GM21381 (cell line): ENCODE measurements around the gene LRRIQ4.
A peak's percentile ranks its signal among the peaks of the same experiment; 100 is the strongest.

Experiments
- ATAC-seq: cut with Tn5 transposase; IDR thresholded peaks from one replicate; pipeline ENCODE4 v1.9.1; 2021; ENCODE audit warnings: mild to moderate bottlenecking, moderate library complexity; ENCODE audit not compliant: unreplicated experiment

The LRRIQ4 gene

DNA sequence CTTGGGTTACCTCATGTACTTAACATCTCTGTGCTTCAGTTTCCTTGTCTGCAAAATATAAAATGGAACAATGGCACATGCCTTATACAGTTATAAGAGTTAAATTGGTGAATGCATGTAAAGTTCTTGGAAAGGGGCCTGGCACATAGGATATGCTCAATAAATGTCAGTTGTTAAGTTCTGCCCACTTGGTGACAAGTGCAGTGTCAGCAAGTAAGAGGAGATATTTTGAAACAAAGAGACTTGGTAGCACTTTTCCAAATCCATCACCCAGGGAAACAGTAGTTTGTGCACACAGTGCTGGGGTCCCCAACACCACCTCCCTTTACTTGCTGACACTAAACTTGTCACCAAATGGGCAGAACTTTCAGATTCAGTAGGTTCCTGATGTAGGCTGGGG, 37.9 kb downstream of the LRRIQ4 start:
- no peak for ATAC-seq

DNA sequence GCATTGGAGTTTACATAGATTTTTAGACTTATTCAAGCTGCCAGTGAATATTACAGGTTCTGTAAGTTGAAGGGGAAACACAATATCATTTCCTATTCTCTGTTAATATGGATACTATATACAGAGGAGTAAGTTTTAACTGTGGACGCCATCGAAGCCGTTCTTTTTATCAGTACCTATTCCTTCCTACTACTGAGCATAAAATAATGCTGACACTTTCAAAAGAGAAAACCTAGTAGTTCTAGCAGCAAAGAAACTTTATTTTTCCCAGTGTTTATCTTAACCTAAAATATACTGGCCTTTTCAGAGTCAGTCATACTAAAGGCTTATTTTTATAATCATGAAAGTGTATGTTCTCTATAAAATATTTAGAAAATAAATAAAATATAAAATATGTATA, 42.8 kb downstream of the LRRIQ4 start:
- ATAC-seq = no peak

DNA sequence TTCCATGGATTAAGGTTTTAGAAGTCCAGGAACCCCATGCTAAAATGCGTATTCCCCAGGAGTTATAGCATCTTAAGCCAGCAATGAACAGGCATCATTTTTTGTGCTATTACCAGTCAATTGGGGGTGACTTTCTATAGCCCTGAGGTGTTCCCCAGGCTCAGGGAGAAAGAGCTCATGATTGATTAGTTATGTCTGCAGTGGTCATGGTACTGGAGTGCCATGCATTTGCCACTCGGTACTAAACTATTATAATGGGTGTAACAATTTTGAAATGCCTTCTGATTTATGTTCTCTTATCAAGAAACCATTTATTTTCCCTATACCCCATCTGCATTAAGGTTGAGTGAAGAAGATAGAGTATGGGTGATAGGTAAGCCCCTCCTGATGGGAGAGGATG, 45.1 kb downstream of the LRRIQ4 start:
- ATAC-seq = no peak

DNA sequence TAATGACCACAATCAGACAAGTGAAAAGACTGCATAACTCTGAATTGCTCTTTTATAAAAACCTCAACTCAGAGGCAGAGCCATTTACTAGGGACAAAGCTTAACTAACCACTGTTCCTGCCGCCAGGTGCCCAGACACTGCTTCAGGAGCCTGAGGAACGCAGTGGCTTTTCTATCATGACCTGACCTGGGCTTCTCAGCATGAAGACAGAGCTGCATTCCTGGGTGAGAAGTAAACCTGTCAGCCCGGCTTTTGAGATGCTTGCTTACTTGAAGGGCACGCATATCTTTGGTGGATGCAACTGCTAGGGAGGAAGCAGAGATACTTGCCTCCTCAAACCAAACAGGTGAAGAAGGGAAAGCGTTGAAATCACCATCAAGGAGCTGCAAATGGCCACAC, 49.2 kb downstream of the LRRIQ4 start:
- ATAC-seq = no peak

DNA sequence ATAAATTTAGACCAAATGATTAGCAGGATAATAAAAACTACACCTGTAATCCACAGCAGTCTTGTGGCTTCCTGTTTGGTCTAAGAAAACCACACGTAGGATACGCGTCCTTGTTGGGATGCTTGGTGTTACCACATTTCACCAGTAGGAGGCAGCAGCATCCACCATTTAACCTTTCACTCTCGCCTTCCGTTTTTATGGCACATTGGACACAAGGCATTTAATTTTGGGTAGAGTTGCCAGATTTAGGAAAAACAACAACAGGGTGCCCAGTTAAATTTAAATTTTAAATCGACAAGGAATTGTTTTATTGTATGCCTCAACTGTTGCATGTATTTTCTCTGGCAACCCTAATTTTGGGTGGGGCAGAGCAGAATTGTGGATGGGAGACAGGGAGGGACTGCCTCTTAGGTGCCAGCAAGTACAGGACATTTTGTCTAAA, 50.8 kb downstream of the LRRIQ4 start:
- ATAC-seq = peak; percentile 63

DNA sequence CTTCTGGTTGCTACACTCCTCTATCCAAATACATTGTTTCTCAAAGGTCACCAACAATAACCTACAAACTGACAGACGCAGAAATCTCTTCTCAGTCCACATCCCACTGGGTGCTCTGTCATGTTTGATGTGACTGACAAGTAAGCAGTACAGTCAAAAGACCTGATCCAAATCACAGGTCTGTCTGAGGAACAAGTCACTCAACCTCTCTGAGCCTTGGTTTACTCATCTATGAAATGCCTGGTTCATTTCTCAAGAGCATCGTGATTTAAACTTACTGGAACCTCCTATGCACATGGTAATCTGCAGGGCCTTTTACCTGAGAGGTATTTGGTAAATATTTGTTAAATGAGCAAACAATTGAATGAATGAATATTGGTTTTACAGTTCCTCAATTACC, 51.6 kb downstream of the LRRIQ4 start:
- no peak for ATAC-seq

DNA sequence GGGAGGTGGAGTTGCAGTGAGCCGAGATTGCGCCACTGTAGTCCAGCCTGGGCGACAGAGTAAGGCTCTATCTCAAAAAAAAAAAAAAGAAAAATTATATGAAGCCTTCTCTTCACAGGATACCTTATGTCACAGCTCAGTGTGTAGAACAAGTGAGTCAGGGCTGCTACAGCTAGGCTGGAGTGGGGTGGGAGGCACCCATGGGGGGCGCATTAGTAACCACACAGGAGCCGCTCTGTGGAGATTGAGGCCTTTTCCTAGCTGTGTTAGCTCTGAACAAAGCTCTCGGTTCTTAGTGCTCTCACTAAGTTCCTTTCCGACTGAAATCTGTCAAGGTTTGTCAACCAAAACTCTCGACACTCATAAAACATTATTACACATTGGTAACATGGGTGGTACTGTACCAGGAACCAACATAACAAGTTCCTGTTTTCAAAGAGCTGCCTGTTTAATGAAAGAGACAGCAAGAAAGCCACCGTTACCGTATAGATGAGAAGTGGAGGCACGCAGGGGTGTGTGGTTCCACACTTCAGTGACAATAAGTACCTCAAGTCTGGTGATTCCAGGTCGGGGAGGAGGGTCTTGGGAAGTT, 52.6 kb downstream of the LRRIQ4 start:
- ATAC-seq = no peak

DNA sequence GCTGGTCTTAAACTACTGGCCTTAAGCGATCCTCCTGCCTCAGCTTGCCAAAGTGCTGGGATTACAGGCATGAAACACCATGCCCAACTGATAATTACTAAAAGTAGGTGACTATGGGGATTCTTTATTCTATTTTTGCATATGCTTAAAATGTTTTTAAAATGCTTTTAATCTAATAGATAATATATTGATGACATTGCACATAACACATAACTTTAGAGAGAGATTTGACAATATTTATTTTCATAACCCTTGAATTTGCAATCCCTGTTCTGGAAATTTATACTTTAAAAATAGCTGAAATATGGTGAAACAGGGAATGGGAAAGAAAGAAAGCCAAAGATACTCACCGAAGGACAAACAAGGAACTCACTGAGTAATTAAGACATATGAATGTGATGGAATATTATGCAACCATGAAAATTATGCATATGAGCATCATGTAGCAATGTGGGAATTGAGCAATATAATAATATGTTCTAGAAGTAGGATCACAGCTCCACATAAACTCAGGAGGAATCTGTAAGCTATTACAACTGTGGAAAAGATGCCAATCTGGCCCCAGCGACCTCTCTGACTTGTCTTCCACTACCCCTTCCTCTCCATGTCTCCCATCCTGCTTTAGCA, 55.0 kb downstream of the LRRIQ4 start:
- no peak for ATAC-seq

DNA sequence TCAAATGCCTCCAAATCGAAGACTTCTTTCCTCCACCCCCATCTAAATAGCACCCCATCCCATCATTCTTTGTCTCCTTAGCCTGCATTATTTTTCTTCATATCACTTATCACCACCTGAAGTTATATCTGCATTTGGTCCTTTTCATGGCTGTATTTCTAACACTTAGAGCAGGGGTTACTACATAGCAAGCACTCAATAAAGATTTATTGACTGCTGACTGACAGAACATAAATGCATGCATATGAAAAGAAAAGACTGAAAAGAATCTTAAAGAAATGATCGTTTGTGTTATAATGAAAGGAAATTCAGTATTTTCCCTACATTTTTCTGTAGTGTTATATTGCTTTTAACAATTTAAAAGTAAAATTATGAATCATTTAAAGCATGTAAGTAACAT, 55.7 kb downstream of the LRRIQ4 start:
- no peak for ATAC-seq

DNA sequence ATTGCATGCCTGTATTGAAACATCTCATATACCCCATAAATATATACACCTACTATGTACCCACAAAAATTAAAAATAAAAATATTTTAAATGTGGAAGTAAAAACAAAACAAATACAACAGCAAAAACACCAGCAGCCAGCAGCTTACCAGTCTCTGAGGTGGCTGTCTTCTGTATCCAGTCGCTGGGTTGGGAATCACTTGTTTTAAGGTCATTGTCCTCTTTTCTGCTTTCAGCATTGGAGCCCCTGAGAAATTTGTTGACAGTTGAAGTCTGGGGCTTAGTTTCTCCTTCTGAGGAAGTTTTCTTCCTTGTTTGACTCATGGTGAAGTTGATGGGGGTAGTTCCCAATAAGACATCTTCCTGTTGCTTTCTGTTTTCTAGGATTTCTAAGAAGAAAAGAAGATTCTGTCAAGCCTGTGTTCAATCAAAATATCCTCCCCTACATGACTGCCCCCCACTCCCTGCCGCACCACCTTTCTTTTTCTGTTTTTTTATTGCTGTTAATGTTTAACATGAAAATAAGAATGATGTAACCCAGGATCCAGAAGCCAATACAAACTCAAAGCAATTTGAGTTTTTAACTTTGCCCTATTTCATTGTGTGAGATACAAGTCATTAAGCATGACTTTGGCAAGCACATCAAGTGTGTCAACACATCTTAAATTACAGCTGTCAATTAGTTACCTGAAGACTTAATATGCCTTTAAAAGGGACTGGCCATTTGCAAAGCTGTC, 57.0 kb downstream of the LRRIQ4 start, which contains the start of gene LRRC31:
Gene LRRC31, minus strand, starts transcription at position 452 of the 737 bp plus-strand sequence. Its CDS starts 128 bp downstream, at position 324.
- no peak for ATAC-seq

DNA sequence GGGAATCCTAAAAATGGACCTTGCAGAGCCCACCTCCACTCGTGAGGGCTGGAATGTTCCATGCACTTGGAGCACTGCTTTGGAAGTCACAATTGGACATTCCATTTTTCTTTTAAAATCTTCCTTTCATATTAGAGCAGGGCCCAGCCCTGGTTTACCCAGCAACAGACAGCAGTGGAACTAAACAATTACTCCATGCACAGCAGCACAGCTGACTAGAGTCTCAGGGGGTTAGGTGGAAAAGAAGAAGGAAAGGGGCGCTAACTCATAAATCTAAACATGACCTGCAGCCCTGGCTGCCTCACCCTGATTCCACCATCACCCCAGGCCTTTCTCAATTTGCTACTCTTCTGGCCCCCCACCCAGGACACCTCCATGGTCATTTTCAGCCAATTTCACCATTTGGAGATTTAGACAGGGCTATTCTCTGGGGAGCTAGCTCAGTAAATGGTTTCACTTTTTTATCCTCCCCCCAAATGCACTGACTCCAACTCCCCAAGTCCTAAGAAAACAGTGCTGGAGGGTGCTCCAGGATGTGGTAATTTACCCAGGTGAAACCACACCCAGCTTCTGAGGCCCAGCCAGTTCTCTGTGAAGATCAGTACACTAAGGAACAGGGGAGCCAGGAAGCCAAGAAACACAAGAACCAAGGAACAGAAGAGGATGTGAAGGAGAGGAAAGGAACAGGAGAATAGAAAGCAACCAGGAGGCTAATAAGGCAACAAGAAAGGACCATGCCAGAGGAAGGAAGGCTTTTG, 58.6 kb downstream of the LRRIQ4 start:
- no peak for ATAC-seq

DNA sequence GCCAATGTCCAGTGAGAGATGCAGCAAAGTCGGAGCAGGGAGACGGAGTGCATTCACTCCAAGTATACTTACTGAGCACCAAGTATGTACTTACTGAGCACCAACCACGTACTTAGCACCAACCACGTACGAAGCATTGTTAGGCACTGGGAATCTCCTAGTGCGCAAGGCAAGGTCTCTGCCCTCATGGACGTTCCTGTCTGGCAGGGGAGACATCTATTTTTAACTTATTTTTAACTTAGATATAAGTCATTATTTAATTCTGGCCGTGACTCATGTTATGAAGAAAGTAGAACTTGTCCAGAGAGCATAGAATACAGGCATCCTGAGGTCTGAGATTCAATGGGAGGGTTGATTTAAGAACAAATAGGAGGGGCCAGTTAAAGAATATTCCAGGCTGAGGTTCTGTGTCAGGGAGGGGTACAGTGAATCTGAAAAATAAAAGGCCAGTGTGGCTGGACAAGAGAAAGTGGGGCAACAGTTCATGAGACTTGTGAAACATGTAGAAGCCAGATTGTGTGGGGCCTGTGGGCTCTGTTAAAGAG, 66.4 kb downstream of the LRRIQ4 start:
- no peak for ATAC-seq

DNA sequence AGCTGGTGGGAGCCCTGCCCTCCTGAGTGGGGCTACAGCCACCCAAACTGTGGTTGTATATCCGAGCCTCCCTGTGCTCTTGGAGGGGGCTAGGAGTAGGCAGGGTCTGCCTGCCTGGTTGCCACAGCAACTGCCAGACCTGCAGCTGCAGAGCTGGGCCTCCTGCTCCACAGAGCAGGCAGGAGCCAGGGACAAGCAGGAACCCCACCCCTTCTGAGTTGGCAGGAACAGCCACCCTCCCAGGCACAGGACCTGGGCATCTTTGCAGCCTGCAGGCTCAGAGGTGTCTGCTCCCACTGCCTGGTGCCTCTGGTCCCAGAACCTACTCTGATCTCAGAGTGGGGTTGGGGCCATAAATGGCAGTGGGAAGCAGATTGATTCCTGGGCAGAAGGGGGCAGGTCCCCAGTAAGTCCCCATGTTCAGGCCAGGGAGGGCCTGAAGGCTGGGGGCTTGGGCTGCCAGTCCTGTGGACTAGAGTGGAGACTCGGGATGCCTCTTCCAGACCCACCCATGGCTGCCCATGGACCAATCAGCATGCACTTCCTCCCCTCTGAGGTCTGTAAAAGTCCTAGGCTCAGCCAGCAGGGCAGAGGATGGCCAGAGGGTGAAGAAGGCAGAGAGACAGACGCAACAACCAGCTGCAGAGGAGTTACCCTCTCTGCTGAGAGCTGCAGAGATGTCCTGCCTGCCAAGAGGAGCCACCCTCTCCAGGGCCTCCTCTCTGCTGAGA, 67.3 kb downstream of the LRRIQ4 start:
- no peak for ATAC-seq

DNA sequence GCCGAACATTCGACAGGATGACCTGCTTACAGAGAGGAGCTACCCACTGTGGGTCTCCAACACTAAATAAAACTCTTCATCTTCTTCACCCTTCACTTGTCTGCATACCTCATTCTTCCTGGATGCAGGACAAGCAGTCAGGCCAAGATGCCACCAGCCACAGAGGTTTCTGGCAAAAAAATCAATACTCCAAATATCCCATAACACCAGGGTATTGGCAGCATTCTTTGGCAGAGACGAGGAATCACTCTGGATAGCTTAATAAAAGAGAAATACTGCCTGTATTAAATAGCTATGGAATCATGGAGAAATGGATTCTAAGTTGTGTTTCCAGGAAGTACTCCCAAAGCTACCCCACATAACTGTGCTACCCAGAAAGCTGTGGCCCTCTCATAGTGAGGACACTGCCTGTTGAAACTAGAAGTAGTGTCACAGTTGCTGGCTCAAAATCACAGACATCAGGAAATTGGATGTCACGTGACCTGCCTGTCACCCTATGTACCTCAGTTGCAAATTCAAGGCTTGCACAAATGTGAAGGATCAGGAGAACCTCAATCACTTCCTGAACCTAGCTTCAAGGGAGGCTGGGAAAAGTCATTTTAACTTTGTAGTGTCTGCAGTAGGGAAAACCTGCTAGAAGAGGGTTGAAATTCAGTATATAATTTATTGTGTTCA, 68.0 kb downstream of the LRRIQ4 start:
- no peak for ATAC-seq

DNA sequence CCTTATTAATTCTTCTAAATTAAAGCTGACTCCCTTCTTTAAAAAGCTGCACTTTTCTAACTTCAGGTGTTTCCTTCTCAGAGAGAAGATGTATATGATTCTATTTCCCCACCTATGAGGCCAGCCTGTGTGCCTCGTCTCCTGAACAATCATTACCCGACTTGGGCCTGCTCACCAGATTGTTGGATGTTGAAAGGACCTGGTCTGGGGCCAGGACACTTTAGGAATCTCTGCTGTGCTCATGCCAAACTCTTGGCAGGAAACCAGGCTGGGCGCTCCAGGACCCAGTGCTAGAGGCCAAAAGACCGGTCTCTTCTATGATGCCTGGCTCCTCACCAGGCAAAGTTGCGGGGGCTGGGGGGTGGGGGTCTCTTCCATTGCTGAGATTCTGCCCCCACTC, 74.0 kb downstream of the LRRIQ4 start:
- ATAC-seq = no peak
